Measurements from ENCODE around the gene SLC22A31. TPM values are rescaled to one million over a fixed set of nuclear protein-coding genes. Genes with fewer than 3 reads are reported as not detected.

SLC22A31 gene
- total and polyA plus RNA-seq, 12 donors = 0.20 to 0.36 TPM; not detected in 10

GRCh38 chr16:89199241-89200123 lies 855 bp downstream of the SLC22A31 start:
- no peak overlapping the region for H3K4me3 ChIP-seq

GRCh38 chr16:89198417-89199240 lies 1.7 kb downstream of the SLC22A31 start:
- DNase-seq = no peak

More at GRCh38 chr16:89199241-89200123, 855 bp downstream of the SLC22A31 start:
- TF ChIP-seq CTCF (IDR thresholded peaks at IDR 0.05) = no peak
- Histone ChIP-seq H3K36me3 (no peaks in the 10 kb centered on the region), H3K9me3 (peaks cover 0 to 4% (median 0%) of the 10 kb centered on the region in 11 donors), H3K4me1 (peaks cover 0 to 14% (median 5%) of the 10 kb centered on the region in 9 donors), H3K27ac (no peak overlapping the region), H3K27me3 (peaks cover 36 to 67% (median 66%) of the 10 kb centered on the region in 7 donors)
- no peak for DNase-seq
- intact Hi-C loops (cut with DNase I) = no loop called here
- ATAC-seq = no peak
- WGBS, 2 donors = 79 to 83% methylated on average over 22 of the region's 22 CpGs

GRCh38 chr16:89197633-89198416 lies 2.5 kb downstream of the SLC22A31 start:
- H3K4me1 ChIP-seq = peaks cover 0 to 14% (median 5%) of the 10 kb centered on the region in 9 donors
- intact Hi-C loops (cut with DNase I) = no loop called here

More at GRCh38 chr16:89198417-89199240, 1.7 kb downstream of the SLC22A31 start:
- TF ChIP-seq CTCF (IDR thresholded peaks at IDR 0.05) = no peak
- intact Hi-C loops (cut with DNase I) = no loop called here
- Histone ChIP-seq H3K27me3 (peaks cover 36 to 66% (median 58%) of the 10 kb centered on the region in 7 donors), H3K4me3 (no peak overlapping the region), H3K36me3 (no peaks in the 10 kb centered on the region), H3K4me1 (peaks cover 0 to 14% (median 5%) of the 10 kb centered on the region in 9 donors), H3K27ac (no peak overlapping the region), H3K9me3 (peaks cover 0 to 4% (median 0%) of the 10 kb centered on the region in 11 donors)
- no peak for ATAC-seq
- 82% methylated on average over 27 to 28 of the region's 28 CpGs for WGBS, 2 donors

More at GRCh38 chr16:89197633-89198416, 2.5 kb downstream of the SLC22A31 start:
- H3K9me3 ChIP-seq = peaks cover 0 to 4% (median 0%) of the 10 kb centered on the region in 11 donors
- H3K4me3 ChIP-seq = no peak overlapping the region
- ATAC-seq = no peak
- WGBS, 2 donors = 82 to 90% methylated on average over 26 of the region's 26 CpGs
- peaks cover 36 to 61% (median 51%) of the 10 kb centered on the region in 7 donors for H3K27me3 ChIP-seq
- no peak overlapping the region for H3K27ac ChIP-seq
- DNase-seq = no peak
- no peak for TF ChIP-seq CTCF (IDR thresholded peaks at IDR 0.05)
- no peaks in the 10 kb centered on the region for H3K36me3 ChIP-seq
